DOHH2 (cell line): Measurements from ENCODE around the gene LRRC1.

Experiments
- CTCF ChIP-seq: fragments of 200-600 bp; sonication (generic); IDR thresholded peaks from one replicate; pipeline ENCODE4 v1.5.1; 2014; ENCODE audit warnings: antibody characterized with exemption, mild to moderate bottlenecking, low read depth, low read length; ENCODE audit not compliant: poor library complexity, severe bottlenecking
- EZH2phosphoT487 ChIP-seq: fragments of 200-600 bp; sonication (generic); IDR thresholded peaks from 2 replicates; pipeline ENCODE4 v1.6.1; 2017; ENCODE audit warnings: borderline replicate concordance, mild to moderate bottlenecking, antibody characterized with exemption, low read length, moderate library complexity, mixed read lengths

- TF ChIP-seq CTCF (no peak), EZH2phosphoT487 (no peak)
Measured at GRCh38 chr6:53962646-53963045, 167.8 kb downstream of the LRRC1 start.
